ENCODE measurements around the gene GOLPH3.

Gene GOLPH3

DNA sequence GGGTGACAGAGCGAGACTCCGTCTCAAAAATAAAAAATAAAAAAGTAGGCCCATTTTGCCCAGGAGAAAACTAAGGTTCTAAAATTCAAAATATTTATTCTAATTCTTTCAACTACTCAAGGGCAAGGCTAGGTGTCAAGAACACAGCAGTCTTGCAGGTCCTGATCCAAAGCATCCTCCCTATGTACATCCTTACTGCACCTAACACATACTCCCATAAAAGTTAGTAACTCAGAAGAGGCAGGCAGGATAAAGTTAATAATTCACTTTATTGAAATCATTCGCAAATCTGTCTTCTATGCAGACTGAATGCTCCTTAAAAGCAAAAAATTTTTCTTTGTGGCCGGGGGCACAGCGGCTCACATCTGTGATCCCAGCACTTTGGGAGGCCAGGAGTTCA is 11.1 kb downstream of the GOLPH3 start:
- Histone ChIP-seq H3K27ac (ENCODE audit: insufficient read depth in 1 of 2, low read depth in 1 of 2, low read length in 2 of 2, poor library complexity in 1 of 2, severe bottlenecking in 2 of 2) (no peak overlapping the region), H3K4me1 (ENCODE audit: control extremely low read depth in 1 of 4, control insufficient read depth in 4 of 4, insufficient read depth in 4 of 4, low read length in 3 of 4) (peaks cover 0 to 28% (median 8%) of the 10 kb centered on the region in 4 experiments), H3K27me3 (replicated peaks in 2 of 5; ENCODE audit: control insufficient read depth in 4 of 5, insufficient read depth in 5 of 5, low read length in 4 of 5) (no peaks in the 10 kb centered on the region), H3K9me3 (ENCODE audit: control extremely low read depth in 1 of 5, control insufficient read depth in 4 of 5, insufficient read depth in 2 of 5, low read depth in 1 of 5, low read length in 4 of 5) (no peaks in the 10 kb centered on the region), H3K36me3 (ENCODE audit: control insufficient read depth in 4 of 4, insufficient read depth in 4 of 4, low read length in 3 of 4) (peaks cover 9 to 38% (median 22%) of the 10 kb centered on the region in 4 experiments), H3K4me3 (ENCODE audit: control insufficient read depth in 1 of 7, extremely low read depth in 1 of 7, insufficient read depth in 4 of 7, low read depth in 2 of 7, low read length in 6 of 7) (no peak overlapping the region)
- POLR2A ChIA-PET = interaction anchor here (0.6 kb wide), 1 partner anchor 156 kb away, joined by 4 read pairs; no protein-coding TSS in a partner anchor
- WGBS (ENCODE audit: insufficient coverage) = 100% methylated on average over 3 of the region's 5 CpGs
- CTCF ChIA-PET = no interaction called here
- no peak for DNase-seq

DNA sequence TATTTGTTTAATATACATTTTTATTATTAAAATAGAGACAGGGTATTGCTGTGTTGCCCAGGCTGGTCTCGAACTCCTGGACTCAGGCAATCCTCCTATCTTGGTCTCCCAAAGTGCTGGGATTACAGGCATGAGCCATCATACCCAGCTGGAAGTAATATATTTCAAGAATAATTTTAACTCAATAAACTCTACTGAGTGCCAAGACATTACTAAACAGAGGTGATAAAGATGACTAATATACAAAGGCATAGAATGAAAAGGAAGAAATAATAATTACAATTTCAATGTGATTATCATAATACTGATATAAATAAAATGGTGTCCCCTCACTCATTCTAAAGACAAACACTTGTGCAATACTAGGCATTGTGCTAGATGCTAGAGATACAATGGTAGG is 13.9 kb downstream of the GOLPH3 start:
- Histone ChIP-seq H3K36me3 (ENCODE audit: control insufficient read depth in 4 of 4, insufficient read depth in 4 of 4, low read length in 3 of 4) (peaks cover 4 to 27% (median 18%) of the 10 kb centered on the region in 4 experiments), H3K4me3 (ENCODE audit: control insufficient read depth in 1 of 7, extremely low read depth in 1 of 7, insufficient read depth in 4 of 7, low read depth in 2 of 7, low read length in 6 of 7) (no peak overlapping the region), H3K27ac (ENCODE audit: insufficient read depth in 1 of 2, low read depth in 1 of 2, low read length in 2 of 2, poor library complexity in 1 of 2, severe bottlenecking in 2 of 2) (no peak overlapping the region), H3K27me3 (replicated peaks in 2 of 5; ENCODE audit: control insufficient read depth in 4 of 5, insufficient read depth in 5 of 5, low read length in 4 of 5) (no peaks in the 10 kb centered on the region), H3K4me1 (ENCODE audit: control extremely low read depth in 1 of 4, control insufficient read depth in 4 of 4, insufficient read depth in 4 of 4, low read length in 3 of 4) (peaks cover 0 to 14% (median 0%) of the 10 kb centered on the region in 4 experiments), H3K9me3 (ENCODE audit: control extremely low read depth in 1 of 5, control insufficient read depth in 4 of 5, insufficient read depth in 2 of 5, low read depth in 1 of 5, low read length in 4 of 5) (no peaks in the 10 kb centered on the region)
- WGBS (ENCODE audit: insufficient coverage) = no CpG with 5 or more reads among the region's 1 CpG
- POLR2A ChIA-PET = no interaction called here
- DNase-seq = no peak
- CTCF ChIA-PET = interaction anchor here (0.7 kb wide), 1 partner anchor 71 kb away, joined by 3 read pairs; no protein-coding TSS in a partner anchor

DNA sequence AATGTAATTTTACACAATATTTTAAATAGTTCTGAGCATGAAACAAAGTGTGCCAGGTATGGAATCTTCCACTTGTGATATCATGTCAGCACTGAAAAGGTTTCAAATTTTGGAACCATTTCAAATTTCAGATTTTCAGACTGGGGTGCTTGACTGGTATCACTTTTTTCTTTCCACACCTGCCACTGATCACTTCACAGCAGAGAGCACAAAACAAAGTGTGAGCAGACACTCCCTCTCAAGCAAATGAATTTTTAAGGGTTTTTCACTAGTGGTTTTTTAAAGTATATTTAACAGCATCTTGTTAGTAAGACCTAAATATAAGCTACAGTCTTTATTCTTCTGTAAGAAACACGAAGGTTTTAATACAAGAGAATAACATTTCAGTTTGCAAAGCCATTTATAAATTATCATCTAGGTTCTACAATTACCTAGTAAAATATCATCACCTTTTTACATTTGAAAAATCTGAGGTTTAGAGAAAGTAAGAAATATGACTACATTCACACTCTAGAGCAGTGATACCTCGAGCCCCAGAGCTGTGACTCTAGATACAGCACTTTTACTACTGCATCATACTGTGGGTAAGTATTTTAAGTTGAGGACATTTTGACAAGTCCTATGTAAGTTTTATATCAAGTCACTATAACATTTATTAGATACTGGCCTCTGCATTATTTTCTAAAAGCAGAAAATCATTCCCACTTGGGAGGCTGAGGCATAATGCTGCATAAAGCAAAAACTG is 14.6 kb downstream of the GOLPH3 start:
- CTCF ChIA-PET = interaction anchor here (0.7 kb wide), 1 partner anchor 71 kb away, joined by 3 read pairs; no protein-coding TSS in a partner anchor
- Histone ChIP-seq H3K27me3 (replicated peaks in 2 of 5; ENCODE audit: control insufficient read depth in 4 of 5, insufficient read depth in 5 of 5, low read length in 4 of 5) (no peaks in the 10 kb centered on the region), H3K4me3 (ENCODE audit: control insufficient read depth in 1 of 7, extremely low read depth in 1 of 7, insufficient read depth in 4 of 7, low read depth in 2 of 7, low read length in 6 of 7) (no peak overlapping the region), H3K4me1 (ENCODE audit: control extremely low read depth in 1 of 4, control insufficient read depth in 4 of 4, insufficient read depth in 4 of 4, low read length in 3 of 4) (peaks cover 0 to 12% (median 0%) of the 10 kb centered on the region in 4 experiments), H3K9me3 (ENCODE audit: control extremely low read depth in 1 of 5, control insufficient read depth in 4 of 5, insufficient read depth in 2 of 5, low read depth in 1 of 5, low read length in 4 of 5) (no peaks in the 10 kb centered on the region), H3K36me3 (ENCODE audit: control insufficient read depth in 4 of 4, insufficient read depth in 4 of 4, low read length in 3 of 4) (peaks cover 8 to 25% (median 16%) of the 10 kb centered on the region in 4 experiments), H3K27ac (ENCODE audit: insufficient read depth in 1 of 2, low read depth in 1 of 2, low read length in 2 of 2, poor library complexity in 1 of 2, severe bottlenecking in 2 of 2) (no peak overlapping the region)
- no peak for DNase-seq
- no CpG with 5 or more reads among the region's 2 CpGs for WGBS (ENCODE audit: insufficient coverage)
- POLR2A ChIA-PET = no interaction called here

DNA sequence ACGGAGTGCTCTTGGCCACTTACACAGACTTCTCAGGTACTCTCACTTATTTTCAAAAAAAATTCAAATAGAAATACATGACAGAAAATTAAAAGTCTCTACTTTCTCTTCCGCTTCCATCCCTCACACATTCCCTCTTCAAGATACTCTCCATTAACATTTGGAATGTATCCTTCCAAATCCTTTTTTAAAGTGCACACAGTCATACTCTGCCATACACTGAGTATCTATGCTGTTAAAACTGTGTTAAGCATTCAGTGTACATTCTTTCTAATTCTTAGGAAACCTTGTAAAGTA is 15.5 kb downstream of the GOLPH3 start:
- DNase-seq = no peak
- peaks cover 8 to 25% (median 17%) of the 10 kb centered on the region in 4 experiments for H3K36me3 ChIP-seq (ENCODE audit: control insufficient read depth in 4 of 4, insufficient read depth in 4 of 4, low read length in 3 of 4)
- H3K9me3 ChIP-seq (ENCODE audit: control extremely low read depth in 1 of 5, control insufficient read depth in 4 of 5, insufficient read depth in 2 of 5, low read depth in 1 of 5, low read length in 4 of 5) = no peaks in the 10 kb centered on the region
- no peaks in the 10 kb centered on the region for H3K27me3 ChIP-seq (replicated peaks in 2 of 5; ENCODE audit: control insufficient read depth in 4 of 5, insufficient read depth in 5 of 5, low read length in 4 of 5)
- H3K4me1 ChIP-seq (ENCODE audit: control extremely low read depth in 1 of 4, control insufficient read depth in 4 of 4, insufficient read depth in 4 of 4, low read length in 3 of 4) = peaks cover 0 to 8% (median 0%) of the 10 kb centered on the region in 4 experiments
- no peak overlapping the region for H3K4me3 ChIP-seq (ENCODE audit: control insufficient read depth in 1 of 7, extremely low read depth in 1 of 7, insufficient read depth in 4 of 7, low read depth in 2 of 7, low read length in 6 of 7)
- POLR2A ChIA-PET = interaction anchor here (0.6 to 0.8 kb wide), 2 partner anchors 11 to 1214 kb away, joined by 3 read pairs; no protein-coding TSS in a partner anchor
- H3K27ac ChIP-seq (ENCODE audit: insufficient read depth in 1 of 2, low read depth in 1 of 2, low read length in 2 of 2, poor library complexity in 1 of 2, severe bottlenecking in 2 of 2) = peak overlapping the region; percentile 13 to 18
- 100% methylated on average over 2 of the region's 2 CpGs for WGBS (ENCODE audit: insufficient coverage)
- CTCF ChIA-PET = interaction anchor here (0.7 to 1.2 kb wide), 3 partner anchors 10 to 14 kb away, joined by 3 to 5 read pairs (median 4); no protein-coding TSS in a partner anchor

DNA sequence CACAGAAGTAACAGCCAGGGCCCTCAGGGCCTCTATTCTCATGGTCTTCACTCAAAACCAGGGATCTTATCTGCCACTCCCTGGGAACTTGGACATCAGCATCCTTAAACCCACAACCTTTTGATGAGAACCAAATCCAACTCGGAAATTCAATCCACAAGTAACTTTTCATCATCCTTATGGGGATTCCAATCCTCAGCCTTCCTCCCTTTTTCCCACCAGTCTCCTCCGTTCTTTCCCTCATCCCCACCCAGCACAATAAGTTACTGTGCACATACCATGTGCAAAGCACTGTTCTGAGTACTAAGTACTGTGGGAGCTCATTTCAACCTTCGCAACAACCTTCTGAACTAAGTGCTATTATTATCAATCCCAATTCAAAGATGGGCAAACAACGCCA is 17.0 kb downstream of the GOLPH3 start:
- Histone ChIP-seq H3K36me3 (ENCODE audit: control insufficient read depth in 4 of 4, insufficient read depth in 4 of 4, low read length in 3 of 4) (peaks cover 8 to 24% (median 18%) of the 10 kb centered on the region in 4 experiments), H3K4me3 (ENCODE audit: control insufficient read depth in 1 of 7, extremely low read depth in 1 of 7, insufficient read depth in 4 of 7, low read depth in 2 of 7, low read length in 6 of 7) (no peak overlapping the region), H3K27ac (ENCODE audit: insufficient read depth in 1 of 2, low read depth in 1 of 2, low read length in 2 of 2, poor library complexity in 1 of 2, severe bottlenecking in 2 of 2) (no peak overlapping the region), H3K4me1 (ENCODE audit: control extremely low read depth in 1 of 4, control insufficient read depth in 4 of 4, insufficient read depth in 4 of 4, low read length in 3 of 4) (peaks cover 0 to 9% (median 0%) of the 10 kb centered on the region in 4 experiments), H3K27me3 (replicated peaks in 2 of 5; ENCODE audit: control insufficient read depth in 4 of 5, insufficient read depth in 5 of 5, low read length in 4 of 5) (no peaks in the 10 kb centered on the region), H3K9me3 (ENCODE audit: control extremely low read depth in 1 of 5, control insufficient read depth in 4 of 5, insufficient read depth in 2 of 5, low read depth in 1 of 5, low read length in 4 of 5) (no peaks in the 10 kb centered on the region)
- POLR2A ChIA-PET = no interaction called here
- CTCF ChIA-PET = interaction anchor here (0.6 to 1.1 kb wide), 2 partner anchors 13 to 433 kb away, joined by 3 read pairs; no protein-coding TSS in a partner anchor
- WGBS (ENCODE audit: insufficient coverage) = 98% methylated on average over 4 of the region's 4 CpGs
- no peak for DNase-seq

DNA sequence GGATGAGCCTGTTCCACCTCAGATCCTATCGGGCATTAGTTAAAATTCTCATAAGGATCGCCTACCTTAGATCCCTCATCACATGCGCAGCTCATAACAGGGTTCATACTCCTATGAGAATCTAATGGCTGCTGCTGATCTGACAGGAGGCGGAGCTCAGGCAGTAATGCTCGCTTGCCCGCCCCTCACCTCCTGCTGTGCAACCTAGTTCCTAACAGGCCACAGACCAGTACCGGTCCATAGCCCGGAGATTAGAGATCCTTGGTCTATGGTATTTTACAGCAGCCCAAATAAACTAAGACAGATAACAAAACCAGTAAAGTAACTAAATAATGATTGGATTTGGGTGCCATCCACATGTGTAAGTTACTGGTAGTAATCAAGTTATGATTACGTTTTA is 17.5 kb downstream of the GOLPH3 start:
- Histone ChIP-seq H3K9me3 (ENCODE audit: control extremely low read depth in 1 of 5, control insufficient read depth in 4 of 5, insufficient read depth in 2 of 5, low read depth in 1 of 5, low read length in 4 of 5) (no peaks in the 10 kb centered on the region), H3K27ac (ENCODE audit: insufficient read depth in 1 of 2, low read depth in 1 of 2, low read length in 2 of 2, poor library complexity in 1 of 2, severe bottlenecking in 2 of 2) (no peak overlapping the region), H3K36me3 (ENCODE audit: control insufficient read depth in 4 of 4, insufficient read depth in 4 of 4, low read length in 3 of 4) (peaks cover 8 to 26% (median 18%) of the 10 kb centered on the region in 4 experiments), H3K4me1 (ENCODE audit: control extremely low read depth in 1 of 4, control insufficient read depth in 4 of 4, insufficient read depth in 4 of 4, low read length in 3 of 4) (peaks cover 0 to 9% (median 0%) of the 10 kb centered on the region in 4 experiments), H3K27me3 (replicated peaks in 2 of 5; ENCODE audit: control insufficient read depth in 4 of 5, insufficient read depth in 5 of 5, low read length in 4 of 5) (no peaks in the 10 kb centered on the region), H3K4me3 (ENCODE audit: control insufficient read depth in 1 of 7, extremely low read depth in 1 of 7, insufficient read depth in 4 of 7, low read depth in 2 of 7, low read length in 6 of 7) (no peak overlapping the region)
- no peak for DNase-seq
- WGBS (ENCODE audit: insufficient coverage) = 99% methylated on average over 7 of the region's 9 CpGs
- POLR2A ChIA-PET = interaction anchor here (0.5 kb wide), 1 partner anchor 8 kb away, joined by 4 read pairs; no protein-coding TSS in a partner anchor
- CTCF ChIA-PET = interaction anchor here (1.3 kb wide), 1 partner anchor 10 kb away, joined by 3 read pairs; no protein-coding TSS in a partner anchor

DNA sequence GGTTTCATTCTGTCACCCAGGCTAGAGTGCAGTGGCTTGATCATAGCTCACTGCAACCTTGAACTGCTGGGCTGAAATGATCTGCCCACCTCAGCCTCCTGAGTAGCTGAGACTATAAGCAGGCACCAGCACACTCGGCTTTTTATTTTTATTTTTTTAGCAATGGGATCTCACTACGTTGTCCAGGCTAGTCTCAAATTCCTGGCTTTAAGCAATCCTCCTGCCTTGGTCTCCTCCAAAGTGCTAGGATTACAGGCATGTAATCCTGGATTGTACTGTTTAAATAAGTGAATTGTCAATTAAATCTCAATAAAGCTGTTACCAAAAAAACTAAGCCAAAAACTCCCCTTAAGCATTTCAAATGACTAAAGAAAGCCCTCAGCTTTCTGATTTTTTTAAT is 18.9 kb downstream of the GOLPH3 start:
- no peak overlapping the region for H3K4me3 ChIP-seq (ENCODE audit: control insufficient read depth in 1 of 7, extremely low read depth in 1 of 7, insufficient read depth in 4 of 7, low read depth in 2 of 7, low read length in 6 of 7)
- POLR2A ChIA-PET = no interaction called here
- no peaks in the 10 kb centered on the region for H3K27me3 ChIP-seq (replicated peaks in 2 of 5; ENCODE audit: control insufficient read depth in 4 of 5, insufficient read depth in 5 of 5, low read length in 4 of 5)
- peaks cover 0 to 13% (median 0%) of the 10 kb centered on the region in 4 experiments for H3K4me1 ChIP-seq (ENCODE audit: control extremely low read depth in 1 of 4, control insufficient read depth in 4 of 4, insufficient read depth in 4 of 4, low read length in 3 of 4)
- H3K27ac ChIP-seq (ENCODE audit: insufficient read depth in 1 of 2, low read depth in 1 of 2, low read length in 2 of 2, poor library complexity in 1 of 2, severe bottlenecking in 2 of 2) = no peak overlapping the region
- DNase-seq = no peak
- H3K9me3 ChIP-seq (ENCODE audit: control extremely low read depth in 1 of 5, control insufficient read depth in 4 of 5, insufficient read depth in 2 of 5, low read depth in 1 of 5, low read length in 4 of 5) = no peaks in the 10 kb centered on the region
- peaks cover 8 to 20% (median 15%) of the 10 kb centered on the region in 4 experiments for H3K36me3 ChIP-seq (ENCODE audit: control insufficient read depth in 4 of 4, insufficient read depth in 4 of 4, low read length in 3 of 4)
- CTCF ChIA-PET = interaction anchor here (1.3 kb wide), 1 partner anchor 9 kb away, joined by 3 read pairs; no protein-coding TSS in a partner anchor
- 100% methylated on average over 1 of the region's 2 CpGs for WGBS (ENCODE audit: insufficient coverage)
